ENCODE data around the gene ZNF521. TPM values are rescaled to one million over a fixed set of nuclear protein-coding genes. Genes with fewer than 3 reads are reported as not detected.
A peak's percentile ranks its signal among the peaks of the same experiment; 100 is the strongest.

The ZNF521 gene
- total RNA-seq, 1 experiment from 2014 or later, result not detected

- no peak overlapping the region for H3K4me3 Mint-ChIP-seq (ENCODE audit: unreplicated experiment)
- CTCF ChIA-PET, result no interaction called here
- H3K9me3 Mint-ChIP-seq (ENCODE audit: unreplicated experiment), result no peaks in the 10 kb centered on the region
- no peaks in the 10 kb centered on the region for H3K27me3 Mint-ChIP-seq (ENCODE audit: insufficient read depth, unreplicated experiment)
- TF ChIP-seq, protein P1, sequence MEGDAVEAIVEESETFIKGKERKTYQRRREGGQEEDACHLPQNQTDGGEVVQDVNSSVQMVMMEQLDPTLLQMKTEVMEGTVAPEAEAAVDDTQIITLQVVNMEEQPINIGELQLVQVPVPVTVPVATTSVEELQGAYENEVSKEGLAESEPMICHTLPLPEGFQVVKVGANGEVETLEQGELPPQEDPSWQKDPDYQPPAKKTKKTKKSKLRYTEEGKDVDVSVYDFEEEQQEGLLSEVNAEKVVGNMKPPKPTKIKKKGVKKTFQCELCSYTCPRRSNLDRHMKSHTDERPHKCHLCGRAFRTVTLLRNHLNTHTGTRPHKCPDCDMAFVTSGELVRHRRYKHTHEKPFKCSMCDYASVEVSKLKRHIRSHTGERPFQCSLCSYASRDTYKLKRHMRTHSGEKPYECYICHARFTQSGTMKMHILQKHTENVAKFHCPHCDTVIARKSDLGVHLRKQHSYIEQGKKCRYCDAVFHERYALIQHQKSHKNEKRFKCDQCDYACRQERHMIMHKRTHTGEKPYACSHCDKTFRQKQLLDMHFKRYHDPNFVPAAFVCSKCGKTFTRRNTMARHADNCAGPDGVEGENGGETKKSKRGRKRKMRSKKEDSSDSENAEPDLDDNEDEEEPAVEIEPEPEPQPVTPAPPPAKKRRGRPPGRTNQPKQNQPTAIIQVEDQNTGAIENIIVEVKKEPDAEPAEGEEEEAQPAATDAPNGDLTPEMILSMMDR (IDR thresholded peaks at IDR 0.05; ENCODE audit: unreplicated experiment), result no peak
- H3K36me3 Mint-ChIP-seq (ENCODE audit: insufficient read depth, unreplicated experiment), result no peaks in the 10 kb centered on the region
- intact Hi-C loops (cut with micrococcal nuclease), result no loop called here
- BruUV-seq (replicated peaks), result no TSS peak
- H3K27ac Mint-ChIP-seq (ENCODE audit: low read depth, unreplicated experiment), result no peak overlapping the region
- POLR2A ChIA-PET, result no interaction called here
- no peaks in the 10 kb centered on the region for H3K4me1 Mint-ChIP-seq (ENCODE audit: insufficient read depth, unreplicated experiment)
- DNase-seq (ENCODE audit: unreplicated experiment), result no peak
These were observed 214.8 kb downstream of the ZNF521 start for GRCh38 chr18:25137197-25137472.

DNA sequence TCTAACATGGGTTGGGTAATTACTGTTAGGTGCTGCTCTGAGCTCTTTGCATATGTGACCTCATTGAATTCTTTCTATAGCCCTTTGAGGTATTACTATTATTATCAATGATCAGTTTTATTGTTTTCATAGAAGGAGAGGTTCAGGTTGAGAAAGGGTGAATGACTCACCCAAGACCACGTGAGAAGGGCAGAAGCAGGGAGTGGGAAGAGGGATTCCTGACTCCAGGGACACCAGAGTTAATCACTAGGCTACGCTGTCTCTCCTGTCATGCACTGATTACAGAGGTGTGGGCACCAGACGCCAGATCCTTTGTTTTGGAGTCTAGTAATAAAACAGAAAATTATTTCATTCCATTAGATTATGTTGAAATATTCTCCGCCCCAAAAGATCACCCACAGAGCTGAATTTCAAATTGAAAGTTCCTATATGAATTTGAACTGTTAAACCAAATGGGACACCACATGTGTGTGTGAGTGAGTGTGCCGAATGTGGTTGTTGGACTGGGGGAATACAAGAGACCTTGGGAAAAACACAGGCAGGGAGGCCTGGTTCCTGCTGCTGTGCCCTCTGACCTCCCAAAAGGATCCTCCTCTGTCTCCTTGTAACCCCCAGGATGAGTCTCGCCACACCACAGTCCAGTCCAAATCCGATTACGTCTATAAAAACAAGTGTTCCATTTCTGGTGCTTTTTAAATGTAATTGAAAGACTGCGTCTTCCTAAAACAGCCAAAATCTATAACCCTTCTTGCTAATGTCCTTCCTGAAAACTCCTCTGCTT, 215.4 kb downstream of the ZNF521 start:
- H3K36me3 Mint-ChIP-seq (ENCODE audit: insufficient read depth, unreplicated experiment), result no peaks in the 10 kb centered on the region
- TF ChIP-seq, protein P1 (IDR thresholded peaks at IDR 0.05; ENCODE audit: unreplicated experiment), result no peak
- H3K4me3 Mint-ChIP-seq (ENCODE audit: unreplicated experiment), result no peak overlapping the region
- no peaks in the 10 kb centered on the region for H3K9me3 Mint-ChIP-seq (ENCODE audit: unreplicated experiment)
- DNase-seq (ENCODE audit: unreplicated experiment), result peak; percentile 5
- intact Hi-C loops (cut with micrococcal nuclease), result no loop called here
- no peaks in the 10 kb centered on the region for H3K27me3 Mint-ChIP-seq (ENCODE audit: insufficient read depth, unreplicated experiment)
- ChIA-PET POLR2A (no interaction called here), CTCF (interaction anchor here (0.6 kb wide), 1 partner anchor 593 kb away, joined by 3 read pairs; no protein-coding TSS in a partner anchor)
- no TSS peak for BruUV-seq (replicated peaks)
- no peaks in the 10 kb centered on the region for H3K4me1 Mint-ChIP-seq (ENCODE audit: insufficient read depth, unreplicated experiment)
- no peak overlapping the region for H3K27ac Mint-ChIP-seq (ENCODE audit: low read depth, unreplicated experiment)

- Mint-ChIP-seq H3K27ac (ENCODE audit: low read depth, unreplicated experiment) (no peak overlapping the region), H3K4me3 (ENCODE audit: unreplicated experiment) (no peak overlapping the region), H3K27me3 (ENCODE audit: insufficient read depth, unreplicated experiment) (no peaks in the 10 kb centered on the region), H3K9me3 (ENCODE audit: unreplicated experiment) (no peaks in the 10 kb centered on the region), H3K36me3 (ENCODE audit: insufficient read depth, unreplicated experiment) (peaks cover 5% of the 10 kb centered on the region), H3K4me1 (ENCODE audit: insufficient read depth, unreplicated experiment) (no peaks in the 10 kb centered on the region)
- TF ChIP-seq, protein P1 (IDR thresholded peaks at IDR 0.05; ENCODE audit: unreplicated experiment), result no peak
- intact Hi-C loops (cut with micrococcal nuclease), result no loop called here
- ChIA-PET POLR2A (no interaction called here), CTCF (no interaction called here)
- no peak for DNase-seq (ENCODE audit: unreplicated experiment)
- BruUV-seq (replicated peaks), result no TSS peak
These were observed 217.1 kb downstream of the ZNF521 start for GRCh38 chr18:25134861-25135260.

GRCh38 chr18:25133879-25134278, 218.1 kb downstream of the ZNF521 start:
- H3K27me3 Mint-ChIP-seq (ENCODE audit: insufficient read depth, unreplicated experiment), result no peaks in the 10 kb centered on the region
- CTCF ChIA-PET, result no interaction called here

More at GRCh38 chr18:25133879-25134278, 218.1 kb downstream of the ZNF521 start:
- H3K9me3 Mint-ChIP-seq (ENCODE audit: unreplicated experiment), result no peaks in the 10 kb centered on the region
- DNase-seq (ENCODE audit: unreplicated experiment), result no peak
- intact Hi-C loops (cut with micrococcal nuclease), result no loop called here
- no TSS peak for BruUV-seq (replicated peaks)
- no peak overlapping the region for H3K27ac Mint-ChIP-seq (ENCODE audit: low read depth, unreplicated experiment)
- no peaks in the 10 kb centered on the region for H3K4me1 Mint-ChIP-seq (ENCODE audit: insufficient read depth, unreplicated experiment)
- no peak overlapping the region for H3K4me3 Mint-ChIP-seq (ENCODE audit: unreplicated experiment)
- TF ChIP-seq, protein P1 (IDR thresholded peaks at IDR 0.05; ENCODE audit: unreplicated experiment), result no peak
- peaks cover 5% of the 10 kb centered on the region for H3K36me3 Mint-ChIP-seq (ENCODE audit: insufficient read depth, unreplicated experiment)
- POLR2A ChIA-PET, result no interaction called here

Data from MCF 10A (cell line).